ENCODE results near the gene LRCH2. TPM values are rescaled to one million over a fixed set of nuclear protein-coding genes. Genes with fewer than 3 reads are reported as not detected.

Gene LRCH2
- total and polyA plus RNA-seq, 2 donors from 2014 or later = 0.86 to 2.4 TPM

GRCh38 chrX:115234461-115234860 is 565 bp upstream of the LRCH2 start:
- no peak for DNase-seq
- intact Hi-C loops (cut with DNase I) = no loop called here
- H3K4me3 ChIP-seq (ENCODE audit: low read length in 3 of 3) = peak overlapping the region; percentile 38 to 77 (median 61)
- no peak for FAIRE-seq
- no peaks in the 10 kb centered on the region for H3K36me3 ChIP-seq (ENCODE audit: control insufficient read depth in 2 of 3, insufficient read depth in 3 of 3, low read length in 3 of 3)
- H3K27me3 ChIP-seq (ENCODE audit: control insufficient read depth, insufficient read depth, low read length) = peaks cover 4% of the 10 kb centered on the region
- TF ChIP-seq CTCF (IDR thresholded peaks at IDR 0.05; ENCODE audit: borderline replicate concordance, extremely low read depth, insufficient read depth) = no peak
- no peaks in the 10 kb centered on the region for H3K4me1 ChIP-seq (ENCODE audit: control insufficient read depth in 2 of 3, insufficient read depth in 2 of 3, low read depth in 1 of 3, low read length in 3 of 3)
- peak overlapping the region in 1 of 3 donors; percentile 69 for H3K9ac ChIP-seq (ENCODE audit: low read length in 3 of 3)
- no peak overlapping the region for H3K27ac ChIP-seq (ENCODE audit: low read depth in 2 of 2, low read length in 2 of 2)
- no peaks in the 10 kb centered on the region for H3K9me3 ChIP-seq (ENCODE audit: control insufficient read depth in 2 of 3, insufficient read depth in 1 of 3, low read length in 3 of 3)

- FAIRE-seq = no peak
- TF ChIP-seq CTCF (IDR thresholded peaks at IDR 0.05; ENCODE audit: borderline replicate concordance, extremely low read depth, insufficient read depth) = no peak
- no peaks in the 10 kb centered on the region for H3K9me3 ChIP-seq (ENCODE audit: control insufficient read depth in 2 of 3, insufficient read depth in 1 of 3, low read length in 3 of 3)
- peak overlapping the region; percentile 65 to 83 (median 66) for H3K4me3 ChIP-seq (ENCODE audit: low read length in 3 of 3)
- H3K36me3 ChIP-seq (ENCODE audit: control insufficient read depth in 2 of 3, insufficient read depth in 3 of 3, low read length in 3 of 3) = no peaks in the 10 kb centered on the region
- intact Hi-C loops (cut with DNase I) = no loop called here
- no peaks in the 10 kb centered on the region for H3K4me1 ChIP-seq (ENCODE audit: control insufficient read depth in 2 of 3, insufficient read depth in 2 of 3, low read depth in 1 of 3, low read length in 3 of 3)
- peak in 1 of 5 donors; percentile 7 for DNase-seq
- H3K27ac ChIP-seq (ENCODE audit: low read depth in 2 of 2, low read length in 2 of 2) = no peak overlapping the region
- H3K9ac ChIP-seq (ENCODE audit: low read length in 3 of 3) = peak overlapping the region in 2 of 3 donors; percentile 32 to 81
- H3K27me3 ChIP-seq (ENCODE audit: control insufficient read depth, insufficient read depth, low read length) = peaks cover 4% of the 10 kb centered on the region
Measured at GRCh38 chrX:115232933-115233496, 881 bp downstream of the LRCH2 start.

GRCh38 chrX:115229337-115230003 is 4.4 kb downstream of the LRCH2 start:
- Histone ChIP-seq H3K27ac (ENCODE audit: low read depth in 2 of 2, low read length in 2 of 2) (no peak overlapping the region), H3K4me3 (ENCODE audit: low read length in 3 of 3) (no peak overlapping the region), H3K4me1 (ENCODE audit: control insufficient read depth in 2 of 3, insufficient read depth in 2 of 3, low read depth in 1 of 3, low read length in 3 of 3) (no peaks in the 10 kb centered on the region), H3K9me3 (ENCODE audit: control insufficient read depth in 2 of 3, insufficient read depth in 1 of 3, low read length in 3 of 3) (no peaks in the 10 kb centered on the region), H3K36me3 (ENCODE audit: control insufficient read depth in 2 of 3, insufficient read depth in 3 of 3, low read length in 3 of 3) (no peaks in the 10 kb centered on the region), H3K27me3 (ENCODE audit: control insufficient read depth, insufficient read depth, low read length) (peaks cover 4% of the 10 kb centered on the region), H3K9ac (ENCODE audit: low read length in 3 of 3) (no peak overlapping the region)
- peak in 2 of 5 donors; percentile 27 to 38 for DNase-seq
- no peak for FAIRE-seq
- intact Hi-C loops (cut with DNase I) = no loop called here
- TF ChIP-seq CTCF (IDR thresholded peaks at IDR 0.05; ENCODE audit: borderline replicate concordance, extremely low read depth, insufficient read depth) = no peak
